GM11168 (cell line): ENCODE results near the gene DNAJB12.

Source experiments
- in situ Hi-C: fragments of 300-500 bp; cut with MboI; formaldehyde crosslinking; loops from one replicate; pipeline ENCODE4 v1.12.0; 2022; ENCODE audit warnings: low sequenced_read_pairs; ENCODE audit not compliant: unreplicated experiment

Gene DNAJB12

GRCh38 chr10:72334196-72334824 lies 20.4 kb downstream of the DNAJB12 start:
- in situ Hi-C loops: loop anchor here (25.0 kb wide), 2 partner anchors 97 to 222 kb away; no protein-coding TSS in a partner anchor

- in situ Hi-C loops: loop anchor here (25.0 kb wide), 2 partner anchors 96 to 221 kb away; no protein-coding TSS in a partner anchor
Observed at GRCh38 chr10:72333112-72334015, 21.4 kb downstream of the DNAJB12 start.

GRCh38 chr10:72332423-72333111 lies 22.2 kb downstream of the DNAJB12 start:
- in situ Hi-C loops: loop anchor here (25.0 kb wide), 2 partner anchors 95 to 220 kb away; no protein-coding TSS in a partner anchor

- in situ Hi-C loops: loop anchor here (25.0 kb wide), 2 partner anchors 94 to 219 kb away; no protein-coding TSS in a partner anchor
Observed at GRCh38 chr10:72331575-72332422, 22.9 kb downstream of the DNAJB12 start.

- in situ Hi-C loops: loop anchor here (25.0 kb wide), 2 partner anchors 93 to 218 kb away; no protein-coding TSS in a partner anchor
Observed at GRCh38 chr10:72330069-72330426, 24.7 kb downstream of the DNAJB12 start.

GRCh38 chr10:72329290-72330068 lies 25.2 kb downstream of the DNAJB12 start:
- in situ Hi-C loops: loop anchor here (25.0 kb wide), 2 partner anchors 92 to 217 kb away; no protein-coding TSS in a partner anchor

GRCh38 chr10:72328829-72329204 lies 25.9 kb downstream of the DNAJB12 start:
- in situ Hi-C loops: loop anchor here (25.0 kb wide), 2 partner anchors 92 to 217 kb away; no protein-coding TSS in a partner anchor

GRCh38 chr10:72328045-72328828 lies 26.5 kb downstream of the DNAJB12 start:
- in situ Hi-C loops: loop anchor here (25.0 kb wide), 2 partner anchors 91 to 216 kb away; no protein-coding TSS in a partner anchor

GRCh38 chr10:72326665-72327603 lies 27.8 kb downstream of the DNAJB12 start:
- in situ Hi-C loops: loop anchor here (25.0 kb wide), 2 partner anchors 90 to 215 kb away; no protein-coding TSS in a partner anchor

- in situ Hi-C loops: loop anchor here (25.0 kb wide), 2 partner anchors 88 to 213 kb away; no protein-coding TSS in a partner anchor
Observed at GRCh38 chr10:72325243-72326175, 29.2 kb downstream of the DNAJB12 start.

GRCh38 chr10:72323771-72324191 lies 30.9 kb downstream of the DNAJB12 start:
- in situ Hi-C loops: no loop called here

- in situ Hi-C loops: no loop called here
Observed at GRCh38 chr10:72323108-72323749, 31.5 kb downstream of the DNAJB12 start.

- in situ Hi-C loops: no loop called here
Observed at GRCh38 chr10:72322280-72323058, 32.2 kb downstream of the DNAJB12 start.

GRCh38 chr10:72322030-72322279 lies 32.8 kb downstream of the DNAJB12 start:
- in situ Hi-C loops: no loop called here
